HEK293 (cell line): ENCODE results near the gene TRAF6.
A peak's percentile ranks its signal among the peaks of the same experiment; 100 is the strongest.

Experiments used
- ATF2 ChIP-seq: fragments of 450-650 bp; formaldehyde crosslinking; IDR thresholded peaks from 2 replicates; pipeline ENCODE4 v1.5.1; 2016; ENCODE audit warnings: missing biosample characterization, missing genetic modification characterization, low read depth
- EGR2 ChIP-seq: fragments of 450-650 bp; formaldehyde crosslinking; IDR thresholded peaks from 2 replicates; pipeline ENCODE4 v1.5.1; 2016; ENCODE audit warnings: low read depth, missing biosample characterization, missing genetic modification characterization
- FEZF1 ChIP-seq: fragments of 450-650 bp; formaldehyde crosslinking; IDR thresholded peaks from 2 replicates; pipeline ENCODE4 v1.5.1; 2016; ENCODE audit warnings: missing biosample characterization, missing genetic modification characterization
- GLI2 ChIP-seq: fragments of 450-650 bp; formaldehyde crosslinking; IDR thresholded peaks from 2 replicates; pipeline ENCODE4; 2017; ENCODE audit warnings: missing biosample characterization, missing genetic modification characterization, low read depth, borderline replicate concordance
- INSM2 ChIP-seq: fragments of 450-650 bp; formaldehyde crosslinking; IDR thresholded peaks from 2 replicates; pipeline ENCODE4 v1.5.1; 2016; ENCODE audit warnings: missing biosample characterization, missing genetic modification characterization
- KLF10 ChIP-seq: fragments of 450-650 bp; IDR thresholded peaks from 2 replicates; pipeline ENCODE4 v1.5.1; 2018; ENCODE audit warnings: missing biosample characterization, mild to moderate bottlenecking, missing genetic modification characterization
- MZF1 ChIP-seq: fragments of 450-650 bp; formaldehyde crosslinking; IDR thresholded peaks from 2 replicates; pipeline ENCODE4 v1.5.1; 2017; ENCODE audit warnings: missing biosample characterization, missing genetic modification characterization, borderline replicate concordance
- OSR2 ChIP-seq: fragments of 450-650 bp; formaldehyde crosslinking; IDR thresholded peaks from 2 replicates; pipeline ENCODE4 v1.5.1; 2016; ENCODE audit warnings: missing biosample characterization, missing genetic modification characterization
- PRDM6 ChIP-seq: fragments of 450-650 bp; formaldehyde crosslinking; IDR thresholded peaks from 2 replicates; pipeline ENCODE4 v1.5.1; 2017; ENCODE audit warnings: missing biosample characterization, missing genetic modification characterization
- SALL2 ChIP-seq: fragments of 450-650 bp; formaldehyde crosslinking; IDR thresholded peaks from 2 replicates; pipeline ENCODE4 v1.5.0; 2017; ENCODE audit warnings: missing biosample characterization, mild to moderate bottlenecking, missing genetic modification characterization, borderline replicate concordance
- SCRT2 ChIP-seq: fragments of 450-650 bp; formaldehyde crosslinking; IDR thresholded peaks from 2 replicates; pipeline ENCODE4 v1.5.1; 2016; ENCODE audit warnings: missing biosample characterization, missing genetic modification characterization
- SP7 ChIP-seq: fragments of 450-650 bp; formaldehyde crosslinking; IDR thresholded peaks from 2 replicates; pipeline ENCODE4 v1.5.1; 2016; ENCODE audit warnings: missing biosample characterization, missing genetic modification characterization
- TRIM28 ChIP-seq: IDR thresholded peaks from 2 replicates; pipeline ENCODE4 v1.6.1; 2011; ENCODE audit warnings: low read length, control low read depth, borderline replicate concordance
- ZBTB1 ChIP-seq: fragments of 450-650 bp; formaldehyde crosslinking; IDR thresholded peaks from 2 replicates; pipeline ENCODE4 v1.5.1; 2016; ENCODE audit warnings: missing biosample characterization, missing genetic modification characterization
- ZBTB20 ChIP-seq: fragments of 450-650 bp; formaldehyde crosslinking; IDR thresholded peaks from 2 replicates; pipeline ENCODE4 v1.5.1; 2016; ENCODE audit warnings: missing biosample characterization, missing genetic modification characterization
- ZBTB21 ChIP-seq: fragments of 450-650 bp; formaldehyde crosslinking; IDR thresholded peaks from 2 replicates; pipeline ENCODE4 v1.5.1; 2017; ENCODE audit warnings: missing biosample characterization, missing genetic modification characterization
- ZBTB8A ChIP-seq: fragments of 450-650 bp; formaldehyde crosslinking; IDR thresholded peaks from 2 replicates; pipeline ENCODE4 v1.5.1; 2016; ENCODE audit warnings: missing biosample characterization, missing genetic modification characterization
- ZEB2 ChIP-seq: fragments of 450-650 bp; formaldehyde crosslinking; IDR thresholded peaks from 2 replicates; pipeline ENCODE4 v1.5.1; 2016; ENCODE audit warnings: missing biosample characterization, missing genetic modification characterization
- ZFP37 ChIP-seq: fragments of 450-650 bp; formaldehyde crosslinking; IDR thresholded peaks from 2 replicates; pipeline ENCODE4 v1.5.1; 2016; ENCODE audit warnings: missing biosample characterization, missing genetic modification characterization
- ZNF10 ChIP-seq: fragments of 450-650 bp; formaldehyde crosslinking; IDR thresholded peaks from 2 replicates; pipeline ENCODE4 v1.5.1; 2017; ENCODE audit warnings: missing biosample characterization, missing genetic modification characterization
- ZNF121 ChIP-seq: fragments of 450-650 bp; formaldehyde crosslinking; IDR thresholded peaks from 2 replicates; pipeline ENCODE4 v1.5.1; 2016; ENCODE audit warnings: missing biosample characterization, missing genetic modification characterization
- ZNF202 ChIP-seq: fragments of 450-650 bp; formaldehyde crosslinking; IDR thresholded peaks from 2 replicates; pipeline ENCODE4 v1.5.1; 2016; ENCODE audit warnings: missing biosample characterization, missing genetic modification characterization, borderline replicate concordance
- ZNF214 ChIP-seq: fragments of 450-650 bp; formaldehyde crosslinking; IDR thresholded peaks from 2 replicates; pipeline ENCODE4 v1.5.1; 2017; ENCODE audit warnings: missing biosample characterization, mild to moderate bottlenecking, missing genetic modification characterization, borderline replicate concordance
- ZNF24 ChIP-seq: fragments of 450-650 bp; formaldehyde crosslinking; IDR thresholded peaks from 2 replicates; pipeline ENCODE4 v1.5.1; 2016; ENCODE audit warnings: missing biosample characterization, missing genetic modification characterization
- ZNF26 ChIP-seq: fragments of 450-650 bp; formaldehyde crosslinking; IDR thresholded peaks from 2 replicates; pipeline ENCODE4 v1.5.1; 2016; ENCODE audit warnings: missing biosample characterization, missing genetic modification characterization
- ZNF350 ChIP-seq: fragments of 450-650 bp; formaldehyde crosslinking; IDR thresholded peaks from 2 replicates; pipeline ENCODE4 v1.5.0; 2017; ENCODE audit warnings: missing biosample characterization, mild to moderate bottlenecking, missing genetic modification characterization
- ZNF366 ChIP-seq: fragments of 450-650 bp; formaldehyde crosslinking; conservative IDR thresholded peaks from 2 replicates; pipeline ENCODE4 v1.5.1; 2016; ENCODE audit warnings: missing biosample characterization, missing genetic modification characterization
- ZNF37A ChIP-seq: fragments of 450-650 bp; IDR thresholded peaks from 2 replicates; pipeline ENCODE4 v1.5.1; 2018; ENCODE audit warnings: missing biosample characterization, missing genetic modification characterization
- ZNF423 ChIP-seq: fragments of 450-650 bp; formaldehyde crosslinking; IDR thresholded peaks from 2 replicates; pipeline ENCODE4 v1.5.1; 2016; ENCODE audit warnings: missing biosample characterization, missing genetic modification characterization
- ZNF501 ChIP-seq: fragments of 450-650 bp; formaldehyde crosslinking; IDR thresholded peaks from 2 replicates; pipeline ENCODE4 v1.5.1; 2016; ENCODE audit warnings: missing biosample characterization, missing genetic modification characterization
- ZNF510 ChIP-seq: fragments of 450-650 bp; formaldehyde crosslinking; IDR thresholded peaks from 2 replicates; pipeline ENCODE4 v1.5.1; 2018; ENCODE audit warnings: mild to moderate bottlenecking, missing genetic modification characterization, missing biosample characterization; ENCODE audit not compliant: insufficient replicate concordance
- ZNF600 ChIP-seq: fragments of 450-650 bp; formaldehyde crosslinking; IDR thresholded peaks from 2 replicates; pipeline ENCODE4 v1.5.1; 2016; ENCODE audit warnings: missing biosample characterization, missing genetic modification characterization
- ZNF660 ChIP-seq: fragments of 450-650 bp; IDR thresholded peaks from 2 replicates; pipeline ENCODE4 v1.5.1; 2018; ENCODE audit warnings: missing biosample characterization, mild to moderate bottlenecking, missing genetic modification characterization
- ZNF747 ChIP-seq: fragments of 450-650 bp; formaldehyde crosslinking; IDR thresholded peaks from 2 replicates; pipeline ENCODE4 v1.5.1; 2016; ENCODE audit warnings: missing biosample characterization, missing genetic modification characterization
- ZNF768 ChIP-seq: fragments of 450-650 bp; formaldehyde crosslinking; IDR thresholded peaks from 2 replicates; pipeline ENCODE4 v1.5.1; 2018; ENCODE audit warnings: missing biosample characterization, mild to moderate bottlenecking, missing genetic modification characterization
- ZNF843 ChIP-seq: fragments of 450-650 bp; formaldehyde crosslinking; IDR thresholded peaks from 2 replicates; pipeline ENCODE4 v1.5.1; 2016; ENCODE audit warnings: missing biosample characterization, missing genetic modification characterization

Gene TRAF6

GRCh38 chr11:36469881-36470802 lies 39.9 kb downstream of the TRAF6 start (continued):
- TF ChIP-seq ATF2 (tag by site-specific recombination), result peak; percentile 52; the same call in 1 of the 2 replicates
- TF ChIP-seq TRIM28, result no peak
- peak; percentile 53 for TF ChIP-seq OSR2 (tag by site-specific recombination)
- TF ChIP-seq ZNF768 (tag by site-specific recombination), result no peak
- peak; percentile 44; the same call in 1 of the 2 replicates for TF ChIP-seq ZEB2 (tag by site-specific recombination)
- TF ChIP-seq ZNF843 (tag by site-specific recombination), result peak; percentile 56
- peak; percentile 66 for TF ChIP-seq FEZF1 (tag by site-specific recombination)
- peak; percentile 85 for TF ChIP-seq ZNF366 (tag by site-specific recombination)
- no peak for TF ChIP-seq ZNF350
- TF ChIP-seq ZNF202 (tag by site-specific recombination), result no peak
- TF ChIP-seq EGR2, result no peak
- no peak for TF ChIP-seq ZNF121 (tag by site-specific recombination)
- no peak for TF ChIP-seq ZNF660
- TF ChIP-seq ZNF214 (tag by site-specific recombination), result no peak
- TF ChIP-seq ZNF510 (tag by site-specific recombination), result no peak
- peak; percentile 80 for TF ChIP-seq PRDM6 (tag by site-specific recombination)
- TF ChIP-seq KLF10 (tag by site-specific recombination), result peak; percentile 24; the same call in 1 of the 2 replicates
- TF ChIP-seq SCRT2 (tag by site-specific recombination), result peak; percentile 54; the same call in 1 of the 2 replicates
- 0 out of 2 replicates have a peak, but pooled peaks have one; percentile 28 for TF ChIP-seq ZNF10 (tag by site-specific recombination)
- no peak for TF ChIP-seq MZF1
- no peak for TF ChIP-seq ZBTB8A
- no peak for TF ChIP-seq GLI2 (tag by site-specific recombination)
- TF ChIP-seq INSM2, result peak; percentile 69; the same call in 1 of the 2 replicates
- TF ChIP-seq ZBTB20 (tag by site-specific recombination), result no peak
- TF ChIP-seq ZBTB1 (tag by site-specific recombination), result no peak
- peak; percentile 67 for TF ChIP-seq ZBTB21 (tag by site-specific recombination)
- TF ChIP-seq SP7 (tag by site-specific recombination), result peak; percentile 57
- TF ChIP-seq ZNF423 (tag by site-specific recombination), result no peak
- no peak for TF ChIP-seq ZNF747 (tag by site-specific recombination)
- no peak for TF ChIP-seq SALL2
- TF ChIP-seq ZNF26, result no peak
- TF ChIP-seq ZNF24, result peak; percentile 46; the same call in 1 of the 2 replicates
- TF ChIP-seq ZNF37A (tag by site-specific recombination), result no peak
- no peak for TF ChIP-seq ZFP37 (tag by site-specific recombination)
- no peak for TF ChIP-seq ZNF501 (tag by site-specific recombination)
- peak; percentile 34; the same call in 1 of the 2 replicates for TF ChIP-seq ZNF600 (tag by site-specific recombination)
